Left kidney (tissue), 2 donors: ENCODE results near the gene ADAMTS7. TPM values are rescaled to one million over a fixed set of nuclear protein-coding genes. Genes with fewer than 3 reads are reported as not detected.
"Not testable (repeated sequence)": the region's sequence is repeated elsewhere in the genome, so short reads cannot be mapped to it uniquely, and the experiment has no call there.

ENCODE experiments used
- DNase-seq: peaks from one replicate; pipeline ENCODE4 v3.0.0-alpha.2; 2013
- polyA plus RNA-seq: library from polyadenylated mRNA; unstranded; fragments of 120-200 nt; gene quantifications from one replicate; pipeline ENCODE4 v1.2.1, GENCODE V29; 2013; ENCODE audit not compliant: insufficient read length

Gene ADAMTS7
- polyA plus RNA-seq, 1 donor, result 21.4 TPM

DNA sequence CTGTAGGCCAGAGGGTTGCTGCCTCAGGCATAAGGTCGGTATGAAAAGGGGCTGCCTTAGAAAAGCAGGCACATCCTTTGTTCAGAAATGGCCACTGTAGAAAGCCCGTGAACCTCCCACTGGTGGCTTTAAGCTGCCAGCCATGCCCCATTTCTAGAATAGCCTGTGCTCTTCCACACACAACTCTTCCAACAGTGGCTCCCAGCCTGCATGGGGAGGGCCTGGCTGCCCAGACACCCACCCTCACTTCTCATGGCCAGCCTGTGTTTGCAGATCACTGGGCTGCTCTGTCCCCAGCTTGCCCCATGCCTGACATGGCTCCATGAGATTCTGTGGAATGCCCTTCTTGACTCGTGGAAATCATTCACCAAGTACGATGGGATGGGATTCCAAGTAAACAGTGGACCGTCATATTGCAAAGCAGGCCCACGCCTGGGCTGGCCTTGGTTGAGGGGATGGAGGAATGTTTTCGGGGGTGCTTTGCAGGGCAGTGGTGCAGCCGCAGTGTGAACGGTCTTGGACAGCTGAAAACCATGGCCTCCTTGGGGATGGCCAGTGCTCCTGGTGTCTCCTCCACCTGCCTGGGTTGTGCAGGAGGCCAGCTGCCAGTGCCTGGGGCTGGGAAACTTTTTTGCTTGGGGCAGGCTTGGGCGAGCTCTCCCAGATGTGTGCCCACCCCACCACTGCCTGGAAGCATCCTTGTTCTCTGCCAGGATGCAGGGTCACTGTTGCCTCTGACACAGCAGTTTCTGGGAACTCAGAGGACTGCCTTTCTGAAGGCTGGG is 57.3 kb downstream of the ADAMTS7 start:
- not testable (repeated sequence) for DNase-seq

DNA sequence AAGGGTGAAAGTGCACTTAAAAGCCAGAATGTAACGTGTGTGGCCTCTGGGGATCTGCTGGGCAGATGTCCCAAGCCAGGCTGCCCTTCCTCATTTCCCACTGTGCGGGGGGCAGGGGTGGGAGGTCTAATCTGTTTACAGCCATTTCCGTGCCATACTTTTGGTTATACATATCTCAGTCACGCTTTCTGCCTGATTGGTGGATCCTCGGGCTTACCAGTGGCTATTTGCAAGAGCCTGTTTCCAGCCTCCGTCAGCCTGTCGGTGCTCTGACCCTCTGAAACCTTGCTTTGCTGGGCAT is 58.0 kb downstream of the ADAMTS7 start:
- DNase-seq, result not testable (repeated sequence)

DNA sequence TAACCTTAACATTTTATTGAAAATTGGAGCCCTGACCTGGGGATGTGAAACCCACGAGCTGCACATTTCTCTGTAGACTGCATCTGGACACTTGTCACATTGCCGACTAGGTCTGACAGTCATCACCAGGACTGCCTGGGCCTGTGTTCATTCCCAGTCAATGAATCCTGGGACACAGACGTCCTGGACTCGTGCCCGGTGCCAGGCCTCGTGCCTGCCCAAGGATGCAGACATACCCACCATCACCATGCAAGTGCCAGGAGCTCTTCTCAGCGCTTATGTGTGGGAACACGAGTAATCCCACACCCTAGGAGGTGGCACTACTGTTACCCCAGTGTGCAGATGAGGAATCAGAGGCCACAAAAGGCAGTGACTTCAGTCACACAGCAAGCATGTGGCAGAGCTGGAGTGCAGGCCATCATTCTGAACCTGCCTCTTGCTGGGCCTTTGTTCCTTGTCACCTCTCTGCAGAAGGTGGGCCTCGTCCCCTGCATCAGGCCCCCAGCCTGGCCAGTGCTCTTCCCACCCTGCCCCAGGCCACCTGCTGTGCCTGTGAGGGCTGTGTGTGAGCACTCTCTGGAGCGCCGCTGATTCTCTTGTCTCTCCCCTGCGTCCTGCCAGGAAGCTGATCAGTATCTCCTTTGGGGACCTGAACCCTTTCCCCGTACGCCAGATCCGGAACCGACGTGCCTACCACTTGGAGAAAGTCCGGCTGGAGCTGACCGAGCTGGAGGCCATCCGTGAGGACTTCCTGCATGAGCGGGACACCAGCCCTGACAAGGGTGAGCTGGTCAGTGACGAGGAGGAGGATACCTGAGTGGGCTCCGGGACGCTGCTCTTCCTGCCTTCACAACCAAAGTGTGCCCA is 58.5 kb downstream of the ADAMTS7 start:
- no peak for DNase-seq

GRCh38 chr15:78751602-78751979 is 59.7 kb downstream of the ADAMTS7 start:
- DNase-seq, result no peak

DNA sequence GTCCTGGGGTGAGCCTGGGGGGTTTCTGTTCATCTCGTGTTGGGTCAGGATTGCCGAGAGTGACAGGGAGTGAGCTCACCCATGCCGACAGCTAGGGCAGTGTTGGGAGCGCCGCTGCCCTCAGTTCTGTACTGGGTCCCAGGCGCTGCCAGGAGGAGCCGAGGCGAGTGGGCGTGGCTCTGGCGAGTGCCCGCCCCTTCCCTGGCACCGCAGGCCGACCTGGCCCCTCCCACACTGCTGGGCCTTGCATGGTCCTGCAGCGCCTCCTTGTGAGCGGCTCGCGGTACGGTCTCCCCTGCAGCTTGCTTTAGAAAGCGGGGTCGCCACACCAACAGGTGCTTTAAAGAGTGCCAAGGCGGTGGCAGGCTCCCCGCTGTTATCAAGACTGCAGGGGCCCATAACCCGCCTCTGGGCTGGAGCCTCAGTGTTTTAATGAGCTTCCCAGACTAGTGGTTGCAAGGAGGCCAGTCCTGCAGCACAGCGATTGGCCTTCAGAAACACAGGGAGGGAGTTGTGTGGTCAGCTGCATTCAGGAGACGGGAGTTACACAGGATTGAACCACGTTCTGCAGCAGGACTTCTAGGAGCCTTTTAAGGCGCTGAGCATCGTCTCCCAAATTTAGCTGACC is 60.2 kb downstream of the ADAMTS7 start:
- peak; percentile 85 for DNase-seq

DNA sequence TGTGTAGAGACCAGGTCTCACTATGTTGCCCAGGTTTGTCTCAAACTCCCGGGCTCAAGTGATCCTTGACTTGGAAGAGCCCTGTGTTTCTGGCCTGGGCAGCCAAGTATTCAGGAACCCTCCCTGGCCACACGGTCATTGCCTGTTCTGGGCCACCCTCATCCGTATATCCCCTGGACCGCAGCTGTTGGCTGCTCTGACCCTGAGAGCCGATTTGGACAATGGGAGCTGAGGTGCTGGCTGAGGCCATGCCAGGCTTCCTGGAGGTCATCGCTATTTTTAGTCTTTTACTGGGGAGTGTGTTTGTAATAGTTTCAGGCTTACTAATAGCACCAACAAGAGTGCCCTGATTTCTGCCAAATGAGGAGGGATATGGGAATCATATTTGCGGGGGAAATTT is 60.7 kb downstream of the ADAMTS7 start:
- no peak for DNase-seq

GRCh38 chr15:78749831-78750230 is 61.4 kb downstream of the ADAMTS7 start:
- no peak for DNase-seq

- not testable (repeated sequence) for DNase-seq
Measured at GRCh38 chr15:78747877-78748276, 63.4 kb downstream of the ADAMTS7 start.

GRCh38 chr15:78741674-78742073 is 69.6 kb downstream of the ADAMTS7 start:
- not testable (repeated sequence) for DNase-seq

- no peak for DNase-seq
Measured at GRCh38 chr15:78740904-78741274, 70.4 kb downstream of the ADAMTS7 start.

- DNase-seq, result no peak
Measured at GRCh38 chr15:78739996-78740903, 71.0 kb downstream of the ADAMTS7 start.

DNA sequence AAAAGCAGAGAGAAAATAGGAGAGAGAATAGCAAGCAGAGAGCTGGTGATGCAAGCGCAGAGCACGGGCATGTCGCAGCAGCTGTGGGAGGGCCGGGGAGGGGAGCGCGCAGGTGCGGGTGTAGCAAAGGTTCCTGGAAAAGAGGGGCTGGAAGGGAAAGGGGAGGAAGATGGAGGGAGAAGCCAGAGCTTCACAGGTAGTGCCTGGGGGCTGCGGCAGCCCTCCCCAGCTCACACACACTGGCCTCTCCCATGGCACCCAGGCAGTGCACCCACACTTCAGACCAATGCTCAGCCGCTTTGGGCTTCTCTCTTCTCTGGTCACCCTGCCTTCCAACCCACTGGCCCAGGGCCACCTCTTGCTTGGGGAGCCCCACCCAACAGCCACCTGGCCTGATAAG is 72.1 kb downstream of the ADAMTS7 start:
- DNase-seq, result no peak

DNA sequence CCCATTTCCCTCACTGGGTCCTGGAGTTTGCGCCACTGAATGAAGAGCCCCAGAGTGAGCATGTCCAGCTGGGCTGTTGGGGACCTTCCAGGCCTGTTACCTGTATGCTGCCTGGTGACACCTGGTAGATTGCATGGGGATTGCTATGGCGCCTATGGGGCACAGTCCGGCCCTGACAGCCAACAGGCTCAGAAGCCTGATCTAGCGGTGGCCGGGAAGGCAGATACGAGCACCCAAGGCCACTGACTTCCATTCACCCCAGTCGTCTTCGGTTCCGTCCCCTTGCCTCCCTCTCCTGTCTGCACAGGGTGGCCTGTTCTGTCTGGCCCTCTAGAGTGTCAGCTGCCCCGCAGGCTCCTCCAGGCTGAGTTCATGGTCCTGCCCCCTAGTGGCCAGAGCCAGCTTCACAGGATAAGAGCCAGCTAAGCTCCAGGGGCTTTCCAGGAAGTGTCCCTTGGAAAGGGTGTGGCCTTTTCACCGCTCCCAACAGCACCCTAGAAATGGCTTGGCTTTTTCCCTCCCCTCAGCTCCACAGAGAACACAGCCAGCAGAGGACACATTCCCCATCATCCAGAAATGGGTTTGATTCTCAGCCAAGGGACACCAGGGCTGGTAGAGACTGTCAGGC is 73.2 kb downstream of the ADAMTS7 start:
- DNase-seq, result peak; percentile 39

DNA sequence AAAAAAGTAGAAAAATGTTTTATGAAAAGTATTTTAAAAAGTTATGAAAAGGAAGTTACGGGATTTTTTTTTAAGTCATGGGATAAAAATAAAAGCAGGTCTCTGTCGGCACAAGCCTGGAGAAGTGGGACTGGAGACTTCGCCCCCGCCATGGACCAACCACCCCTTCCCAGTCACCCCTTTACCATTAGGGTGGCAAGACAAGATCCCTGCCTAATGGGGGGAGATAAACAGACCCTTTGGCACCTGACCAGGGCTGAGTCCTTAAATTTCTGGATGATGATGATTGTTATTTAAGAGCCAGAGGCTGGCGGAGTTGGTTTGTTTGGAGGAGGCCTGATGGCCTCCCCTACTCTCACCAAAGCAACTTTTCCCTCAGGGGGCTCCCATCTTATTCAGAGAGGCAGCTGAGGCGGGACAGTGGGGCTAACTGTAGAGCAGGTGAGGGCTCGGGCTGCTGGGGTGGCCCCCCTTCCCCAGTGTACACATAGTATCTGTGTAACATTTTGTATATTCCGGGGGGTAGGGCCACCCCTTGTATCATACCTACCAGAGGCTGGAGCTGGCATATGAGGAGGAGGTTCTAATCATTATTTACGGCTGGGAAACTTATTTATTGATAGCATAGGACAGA is 74.0 kb downstream of the ADAMTS7 start:
- no peak for DNase-seq

DNA sequence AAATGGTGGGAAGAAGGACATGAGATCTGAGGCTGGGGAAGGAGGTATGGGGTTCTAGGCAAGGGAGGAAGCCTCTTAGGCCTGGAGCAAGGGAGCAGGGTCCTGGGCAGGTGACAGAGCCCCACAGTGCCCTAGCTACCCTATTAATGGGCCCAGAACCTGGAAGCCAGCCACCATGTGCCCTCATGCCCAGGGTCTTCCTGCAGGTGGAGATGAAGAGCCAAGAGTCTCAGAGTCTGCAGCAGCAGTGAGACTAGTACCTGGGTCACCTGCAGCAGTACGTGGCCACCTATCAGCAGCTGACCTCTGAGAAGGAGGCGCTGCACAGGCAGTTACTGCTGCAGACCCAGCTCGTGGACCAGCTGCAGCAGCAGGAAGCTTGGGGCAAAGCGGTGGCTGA is 75.0 kb downstream of the ADAMTS7 start:
- not testable (repeated sequence) for DNase-seq

DNA sequence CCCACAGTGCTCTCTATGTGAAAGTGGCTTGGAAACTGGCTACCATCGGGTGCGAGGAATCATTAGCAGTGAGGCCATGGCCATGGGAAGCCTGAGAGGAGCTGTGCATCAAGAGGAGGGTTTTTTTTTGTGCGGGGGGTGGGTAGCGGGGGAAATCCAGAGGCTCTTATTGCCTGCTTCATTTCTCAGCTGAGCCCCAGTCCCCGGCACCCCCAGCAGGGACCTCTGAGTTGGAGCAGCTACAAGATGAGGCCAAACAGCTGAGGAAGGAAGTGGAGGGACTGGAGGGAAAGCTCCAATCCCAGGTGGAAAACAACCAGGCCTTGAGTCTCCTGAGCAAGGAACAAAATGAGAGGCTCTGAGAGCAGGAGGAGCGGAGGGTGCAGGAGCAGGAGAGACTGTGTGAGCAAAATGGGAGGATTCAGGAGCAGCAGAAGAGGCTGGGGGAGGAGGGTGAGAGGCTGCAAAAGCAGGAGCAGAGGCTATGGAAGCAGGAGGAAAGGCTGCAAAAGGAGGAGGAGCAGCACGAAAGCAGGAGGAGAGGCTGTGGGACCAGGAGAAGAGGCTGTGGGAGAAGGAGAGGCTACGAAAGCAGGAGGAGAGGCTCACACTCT is 76.7 kb downstream of the ADAMTS7 start:
- DNase-seq, result no peak

- no peak for DNase-seq
Measured at GRCh38 chr15:78732634-78733033, 78.6 kb downstream of the ADAMTS7 start.

- DNase-seq, result no peak
Measured at GRCh38 chr15:78730955-78731354, 80.3 kb downstream of the ADAMTS7 start.

- not testable (repeated sequence) for DNase-seq
Measured at GRCh38 chr15:78728427-78728826, 82.8 kb downstream of the ADAMTS7 start.

GRCh38 chr15:78727561-78727960 is 83.7 kb downstream of the ADAMTS7 start:
- DNase-seq, result no peak
